Endothelial cell of umbilical vein (primary cell): Measurements from ENCODE around the gene PMIS2. TPM values are rescaled to one million over a fixed set of nuclear protein-coding genes. Genes with fewer than 3 reads are reported as not detected.

Experiments
- BruUV-seq: library from RNA; stranded (reverse); fragments of 400-500 nt; replicated peaks from 2 replicates; lab custom pipeline; 2021; lab: Mats Ljungman, UMichigan
- CTCF ChIA-PET: fragments of 300-600, 350-600 bp; sonication (Branson Sonifier 250); formaldehyde crosslinking; loops from one replicate; lab custom pipeline; 2021; ENCODE audit warnings: antibody characterized with exemption, inconsistent platforms; lab: Charles Lee
- POLR2A ChIA-PET: fragments of 300-600, 350-600 bp; sonication (Branson Sonifier 250); formaldehyde crosslinking; loops from one replicate; lab custom pipeline; 2021; ENCODE audit warnings: antibody characterized with exemption, inconsistent platforms; lab: Charles Lee
- DNase-seq: peaks from one replicate; pipeline ENCODE4 v3.0.0-alpha.2; 2011; ENCODE audit warnings: low read depth, low spot score
- FAIRE-seq: peaks from 2 replicates; lab custom pipeline; 2011; peaks lifted over from hg19 to GRCh38; lab: Jason Lieb, UNC
- H2AFZ ChIP-seq: 2 replicates; pipeline ENCODE4 v1.6.0; 2012; ENCODE audit warnings: low read depth, low read length, control low read depth, inconsistent platforms
- H3K27ac ChIP-seq: 2 replicates; pipeline ENCODE4 v1.5.1; 2011; ENCODE audit warnings: low read depth, mild to moderate bottlenecking, control low read depth, low read length, moderate library complexity; ENCODE audit not compliant: insufficient read depth
- H3K27me3 ChIP-seq, 2 experiments: 2 replicates each; pipeline versions ENCODE4 v1.6.0 to v1.6.1; 2011; ENCODE audit warnings: low read length in 2 of 2, mixed read lengths in 1 of 2; ENCODE audit not compliant: control insufficient read depth in 2 of 2, insufficient read depth in 2 of 2
- H3K36me3 ChIP-seq, 2 experiments: 2 replicates in 1 of 2; 3 replicates in 1 of 2; pipeline ENCODE4 v1.5.1; 2011; ENCODE audit warnings: low read length in 2 of 2, mild to moderate bottlenecking in 1 of 2, moderate library complexity in 1 of 2; ENCODE audit not compliant: control insufficient read depth in 2 of 2, insufficient read depth in 2 of 2; ENCODE audit errors: extremely low read depth in 1 of 2
- H3K4me1 ChIP-seq: 3 replicates; pipeline ENCODE4 v1.5.1; 2011; ENCODE audit warnings: mild to moderate bottlenecking, low read length; ENCODE audit not compliant: control insufficient read depth, insufficient read depth; ENCODE audit errors: extremely low read depth
- H3K4me2 ChIP-seq: 2 replicates; pipeline ENCODE4 v1.6.1; 2011; ENCODE audit warnings: low read length, control low read depth, mixed read lengths; ENCODE audit not compliant: insufficient read depth
- H3K4me3 ChIP-seq, 3 experiments: fragments of 200-600 bp in 1 of 3; sonication (generic), shearing (Covaris generic) in 1 of 3; replicated peaks in 1 of 3; 2 replicates each; pipeline ENCODE4 v1.5.1; 2011 to 2016; ENCODE audit warnings: control low read depth in 3 of 3, low read length in 3 of 3, mild to moderate bottlenecking in 2 of 3, inconsistent platforms in 1 of 3, low read depth in 1 of 3, moderate library complexity in 1 of 3; ENCODE audit not compliant: insufficient read depth in 1 of 3
- H3K79me2 ChIP-seq: 2 replicates; pipeline ENCODE4 v1.6.0; 2012; ENCODE audit warnings: low read length, inconsistent platforms; ENCODE audit not compliant: control insufficient read depth, insufficient read depth
- H3K9ac ChIP-seq: replicated peaks from 2 replicates; pipeline ENCODE3; 2011; ENCODE audit warnings: low read length, control low read depth; ENCODE audit not compliant: insufficient read depth; ENCODE audit errors: extremely low read depth
- H3K9me1 ChIP-seq: replicated peaks from 3 replicates; pipeline ENCODE4 v1.6.0; 2011; ENCODE audit warnings: mild to moderate bottlenecking, low read length; ENCODE audit not compliant: control insufficient read depth, insufficient read depth; ENCODE audit errors: extremely low read depth
- H3K9me3 ChIP-seq: replicated peaks from 2 replicates; pipeline ENCODE4 v1.5.1; 2012; ENCODE audit warnings: low read length, inconsistent platforms; ENCODE audit not compliant: control insufficient read depth, insufficient read depth
- H4K20me1 ChIP-seq: replicated peaks from 2 replicates; pipeline ENCODE3; 2011; ENCODE audit warnings: mild to moderate bottlenecking, low read length; ENCODE audit not compliant: control insufficient read depth, insufficient read depth; ENCODE audit errors: extremely low read depth
- CTCF ChIP-seq, 2 donors: IDR thresholded peaks; 1 replicate in 1 of 2; 2 replicates in 1 of 2; pipeline ENCODE4 v1.5.1; 2011; ENCODE audit warnings: low read length in 2 of 2, mild to moderate bottlenecking in 2 of 2, moderate library complexity in 2 of 2, control low read depth in 1 of 2, inconsistent platforms in 1 of 2, low read depth in 1 of 2; ENCODE audit not compliant: insufficient read depth in 1 of 2; ENCODE audit errors: extremely low read depth in 1 of 2
- EZH2 ChIP-seq: IDR thresholded peaks from 2 replicates; pipeline ENCODE4 v1.6.1; 2012; ENCODE audit warnings: borderline replicate concordance, low read depth, mild to moderate bottlenecking, moderate library complexity, low read length, inconsistent platforms; ENCODE audit not compliant: severe bottlenecking
- FOS ChIP-seq: IDR thresholded peaks from 2 replicates; pipeline ENCODE4 v1.6.1; 2011; ENCODE audit warnings: mild to moderate bottlenecking, low read length, moderate library complexity, borderline replicate concordance; ENCODE audit not compliant: insufficient read depth
- GATA2 ChIP-seq: IDR thresholded peaks from 2 replicates; pipeline ENCODE4 v1.7.0; 2011; ENCODE audit warnings: low read depth, mild to moderate bottlenecking, moderate library complexity, mixed read lengths, low read length; ENCODE audit not compliant: insufficient read length, insufficient read depth
- JUN ChIP-seq: IDR thresholded peaks from 2 replicates; pipeline ENCODE4 v1.6.1; 2011; ENCODE audit warnings: borderline replicate concordance, low read depth; ENCODE audit not compliant: insufficient read length, insufficient read depth
- MAX ChIP-seq: IDR thresholded peaks from 2 replicates; pipeline ENCODE4 v1.6.1; 2011; ENCODE audit not compliant: insufficient read depth, insufficient read length
- MYC ChIP-seq: IDR thresholded peaks from one replicate; pipeline ENCODE4 v1.6.1; 2011; ENCODE audit warnings: mild to moderate bottlenecking, low read depth, low read length
- POLR2A ChIP-seq: IDR thresholded peaks from 2 replicates; pipeline ENCODE4 v1.6.1; 2012; ENCODE audit warnings: low read depth, mild to moderate bottlenecking, control low read depth, low read length
- POLR2AphosphoS5 ChIP-seq: IDR thresholded peaks from 2 replicates; pipeline ENCODE4 v1.6.1; 2012; ENCODE audit warnings: low read depth, mild to moderate bottlenecking, control low read depth, low read length, moderate library complexity; ENCODE audit not compliant: insufficient read depth
- dilution Hi-C: fragments of 300-500 bp; cut with MboI; formaldehyde crosslinking; loops from one replicate; pipeline ENCODE4 v1.15.0; 2019; ENCODE audit warnings: low sequenced_read_pairs; ENCODE audit not compliant: extremely low pct_ligation_motif_present
- intact Hi-C: fragments of 100-400 bp; cut with micrococcal nuclease; formaldehyde crosslinking; loops from one replicate; pipeline ENCODE4 v1.10.0; 2022
- polyA plus RNA-seq, 4 experiments: library from polyadenylated mRNA; depleted of rRNA in 3 of 4; stranded (reverse) in 3 of 4; unstranded in 1 of 4; fragments of >200 nt; gene quantifications; 2 replicates each; pipeline versions ENCODE4 v1.2.1 to v1.2.3, GENCODE V29; 2011 to 2012; ENCODE audit warnings: missing spikeins in 1 of 4
- total RNA-seq: library from RNA; stranded (reverse); gene quantifications from 2 replicates; pipeline ENCODE4 v1.2.3, GENCODE V29; 2021

PMIS2 gene
- total and polyA plus RNA-seq, 2 donors (not counting 3 experiments of a cell fraction or from before 2014, with no cell fraction given), result not detected

DNA sequence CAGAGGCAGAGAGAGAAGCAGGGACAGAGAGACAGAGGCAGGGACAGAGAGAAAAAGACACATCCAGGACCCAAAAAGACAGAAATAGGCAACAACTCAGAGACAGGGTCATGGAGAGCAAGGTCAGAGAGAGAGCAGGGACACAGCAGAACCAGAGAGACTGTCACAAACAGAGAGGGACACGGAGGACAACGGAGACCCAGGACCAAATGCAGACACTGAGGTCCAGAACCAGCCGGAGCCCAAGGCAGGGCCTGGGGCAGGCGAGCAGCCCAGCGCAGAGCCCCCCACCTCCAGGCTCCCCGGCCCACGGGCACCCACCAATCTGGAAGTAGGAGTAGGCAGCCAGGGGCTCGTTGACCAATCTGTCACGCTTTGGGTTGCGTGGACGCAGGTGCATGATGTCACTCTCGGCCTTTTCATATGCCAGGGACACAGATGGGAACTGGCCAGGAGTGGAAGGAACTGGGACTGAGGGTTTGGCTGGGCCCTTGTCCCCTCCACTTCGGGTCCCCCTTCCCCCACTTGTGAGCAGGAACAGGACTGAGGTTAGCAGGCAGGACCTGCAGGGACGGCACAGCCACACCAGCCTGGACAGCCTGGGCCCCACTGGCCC, 32.5 kb upstream of the PMIS2 start:
- CTCF ChIA-PET, result no interaction called here
- dilution Hi-C loops, result no loop called here
- BruUV-seq, result no TSS peak

More for the DNA sequence above, 32.5 kb upstream of the PMIS2 start:
- POLR2A ChIA-PET, result no interaction called here
- H3K9ac ChIP-seq, result no peak overlapping the region
- H3K79me2 ChIP-seq, result no peaks in the 10 kb centered on the region
- no peaks in the 10 kb centered on the region for H3K9me1 ChIP-seq
- H3K9me3 ChIP-seq, result no peaks in the 10 kb centered on the region
- no peak overlapping the region for H3K4me3 ChIP-seq
- H3K4me2 ChIP-seq, result no peak overlapping the region
- no peak for DNase-seq
- TF ChIP-seq EZH2, result no peak
- no peak for TF ChIP-seq GATA2
- TF ChIP-seq POLR2A, result no peak
- no peak for TF ChIP-seq POLR2AphosphoS5
- no peak for TF ChIP-seq FOS
- no peak for TF ChIP-seq JUN
- no peak for TF ChIP-seq CTCF (IDR thresholded peaks at IDR 0.05; ENCODE audit: extremely low read depth in 1 of 2, insufficient read depth in 1 of 2, low read depth in 1 of 2, low read length in 2 of 2)
- no peak for TF ChIP-seq MAX
- TF ChIP-seq MYC, result no peak
- H2AFZ ChIP-seq, result no peak overlapping the region
- no peak for FAIRE-seq
- no peaks in the 10 kb centered on the region for H3K4me1 ChIP-seq
- H3K27me3 ChIP-seq, result no peaks in the 10 kb centered on the region
- intact Hi-C loops, result no loop called here
- no peaks in the 10 kb centered on the region for H4K20me1 ChIP-seq
- H3K27ac ChIP-seq, result no peak overlapping the region
- H3K36me3 ChIP-seq, result no peaks in the 10 kb centered on the region
